ENCODE data around the gene DIPK1C.

DIPK1C gene

DNA sequence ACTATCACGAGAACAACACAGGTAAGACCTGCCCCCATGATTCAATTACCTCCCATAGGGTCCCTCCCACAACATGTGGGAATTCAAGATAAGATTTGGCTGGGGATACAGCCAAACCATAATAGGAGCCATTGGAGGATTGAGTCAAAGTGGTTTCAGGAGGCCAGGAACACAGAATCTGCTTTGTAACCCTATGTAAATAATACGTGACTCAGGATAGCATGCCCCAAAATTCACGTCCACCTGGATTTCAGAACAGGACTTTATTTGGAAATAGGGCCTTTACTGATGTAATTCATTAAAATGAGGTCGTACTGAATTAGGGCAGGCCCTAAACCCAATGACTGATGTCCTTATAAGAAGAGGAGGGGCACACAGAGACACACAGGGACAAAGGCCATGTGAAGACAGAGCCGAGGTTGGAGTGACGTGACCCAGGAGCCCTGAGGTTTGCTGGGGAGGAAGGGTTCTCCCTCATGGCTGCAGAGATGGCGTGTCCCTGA, 23.1 kb upstream of the DIPK1C start:
- DNase-seq, result no peak

GRCh38 chr18:74479486-74480148, 22.5 kb upstream of the DIPK1C start:
- no peak for DNase-seq

GRCh38 chr18:74478880-74479279, 21.8 kb upstream of the DIPK1C start:
- DNase-seq, result no peak

DNA sequence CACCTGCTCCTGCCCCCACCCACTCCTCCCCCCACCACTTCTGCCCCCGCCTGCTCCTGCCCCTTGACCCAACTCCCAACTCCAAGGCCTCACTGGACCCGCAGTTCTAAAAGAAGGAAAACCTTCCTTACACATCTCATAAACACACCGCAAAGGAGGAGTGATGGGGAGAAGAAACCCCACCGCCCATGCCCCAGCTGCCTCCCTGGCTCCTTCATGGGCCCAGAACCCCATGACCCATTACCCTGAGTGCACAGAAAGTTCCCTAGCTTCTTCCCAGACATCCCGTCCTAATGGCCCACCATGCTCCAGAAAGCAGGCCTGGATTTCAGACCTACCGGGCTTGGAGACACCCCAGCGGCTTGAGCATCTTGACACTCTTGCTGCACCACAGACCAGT, 21.2 kb upstream of the DIPK1C start:
- no peak for DNase-seq

DNA sequence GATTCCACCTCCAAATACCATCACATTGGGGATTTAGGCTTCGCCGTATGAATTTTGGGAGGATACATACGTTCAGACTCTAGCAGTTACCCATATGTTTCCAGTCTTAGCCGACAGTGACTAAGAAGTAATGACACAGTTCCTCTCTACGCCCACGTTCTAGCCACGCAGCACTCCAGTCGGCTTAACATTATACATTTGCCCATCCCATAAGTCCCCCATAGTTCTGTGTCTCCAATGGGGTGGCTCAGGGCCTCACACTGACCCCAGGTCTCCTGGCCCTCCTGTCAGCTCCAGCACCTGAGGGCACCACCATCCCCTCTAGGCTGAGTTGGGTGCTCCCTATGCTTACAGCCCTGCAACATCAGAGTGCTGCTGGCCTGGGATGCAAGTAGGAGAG, 20.7 kb upstream of the DIPK1C start:
- DNase-seq, result no peak

DNA sequence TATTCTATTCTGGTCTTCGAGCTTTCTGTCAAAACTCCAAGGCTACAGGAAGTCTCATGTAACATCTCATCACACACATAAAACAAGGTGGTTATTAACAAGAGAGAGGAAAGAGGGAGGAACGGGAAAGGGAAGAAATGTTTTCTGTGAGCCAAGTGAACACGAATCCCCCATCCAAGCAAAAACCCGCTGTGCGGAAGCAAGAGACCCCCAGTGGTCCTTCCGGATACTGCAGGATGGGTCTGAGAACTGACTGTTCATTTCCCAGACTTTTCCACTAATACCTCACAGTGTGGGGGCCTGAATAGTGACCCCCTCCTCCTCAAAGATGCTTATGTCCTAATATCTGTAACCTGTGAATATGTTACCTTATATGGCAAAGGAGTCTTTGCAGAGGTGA, 19.0 kb upstream of the DIPK1C start:
- no peak for DNase-seq

DNA sequence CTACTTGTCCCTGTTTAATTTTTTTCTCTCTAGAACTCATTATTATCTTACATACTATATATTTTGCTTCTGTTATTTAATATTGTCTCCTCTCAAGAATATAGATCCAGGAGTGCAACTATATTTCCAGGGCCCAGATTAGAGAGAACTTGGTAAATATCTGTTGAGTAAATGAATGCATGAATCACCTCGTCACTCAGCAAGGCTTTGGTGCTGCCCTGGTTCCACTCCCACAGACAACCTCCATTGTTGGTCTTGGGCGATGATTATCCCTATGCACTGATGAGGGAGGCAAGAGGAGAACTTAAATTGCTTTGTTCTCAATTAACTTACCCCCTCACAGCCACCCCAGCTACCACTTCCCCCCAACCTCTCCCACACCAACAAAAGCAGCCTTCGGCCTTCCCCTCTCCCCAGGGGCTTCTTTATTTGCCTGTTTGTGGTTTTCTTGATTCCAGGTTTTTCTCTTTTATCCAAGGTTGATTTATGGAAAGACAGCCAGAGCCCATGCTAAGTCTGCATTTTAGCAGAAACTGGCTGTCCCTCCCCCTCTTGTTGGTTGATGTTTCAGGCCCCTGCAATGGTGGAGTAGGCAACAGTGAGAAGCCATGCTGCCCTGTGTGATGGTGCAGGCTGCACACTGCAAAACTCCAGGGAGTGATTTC, 17.0 kb upstream of the DIPK1C start:
- DNase-seq, result no peak

DNA sequence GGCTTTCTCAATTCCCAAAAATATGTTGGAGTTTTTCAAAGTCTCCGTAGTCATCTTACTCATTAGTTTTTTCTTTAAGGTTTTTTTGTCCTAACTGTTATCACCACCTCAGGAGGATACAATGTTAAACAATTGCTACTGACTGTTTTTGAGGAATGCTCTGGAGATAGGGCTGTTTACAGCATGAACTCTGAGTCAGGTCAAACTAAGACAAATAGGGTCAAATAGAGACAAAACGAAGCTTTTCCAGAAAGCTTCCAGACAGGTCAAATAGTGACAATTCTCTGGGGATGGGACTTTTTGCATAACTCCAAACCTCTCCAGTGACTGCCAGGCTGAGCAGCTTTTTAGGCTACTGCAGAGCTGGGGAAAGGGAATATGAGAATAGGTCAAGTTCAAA, 15.2 kb upstream of the DIPK1C start:
- DNase-seq, result no peak

DNA sequence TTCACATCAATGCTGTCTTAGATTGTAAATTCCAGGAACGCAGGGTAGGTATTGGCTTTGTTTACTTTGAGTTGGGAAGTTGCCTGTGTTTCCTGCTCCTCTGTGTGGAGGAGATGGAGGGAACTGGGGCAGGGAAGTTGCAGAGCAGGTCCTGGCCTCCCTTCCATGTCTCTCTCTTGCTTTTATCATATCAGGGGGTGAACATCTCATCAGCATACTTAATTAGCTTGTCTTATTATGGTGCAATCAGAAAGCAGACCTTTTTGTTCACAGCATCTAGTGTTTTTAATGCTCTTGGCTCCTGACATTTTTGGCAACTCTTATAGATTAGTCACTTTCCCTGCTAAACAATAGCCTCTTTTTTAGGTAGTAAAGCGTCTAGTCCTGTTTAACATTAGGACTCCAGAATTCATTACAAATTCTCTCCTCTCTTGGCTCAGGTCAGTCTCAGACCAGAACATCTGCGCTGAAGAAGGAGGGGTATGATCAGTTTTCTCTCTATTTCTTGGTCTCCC, 11.5 kb upstream of the DIPK1C start:
- DNase-seq, result no peak

GRCh38 chr18:74465775-74466174, 8.7 kb upstream of the DIPK1C start:
- DNase-seq, result no peak

GRCh38 chr18:74463983-74464382, 6.9 kb upstream of the DIPK1C start:
- no peak for DNase-seq

DNA sequence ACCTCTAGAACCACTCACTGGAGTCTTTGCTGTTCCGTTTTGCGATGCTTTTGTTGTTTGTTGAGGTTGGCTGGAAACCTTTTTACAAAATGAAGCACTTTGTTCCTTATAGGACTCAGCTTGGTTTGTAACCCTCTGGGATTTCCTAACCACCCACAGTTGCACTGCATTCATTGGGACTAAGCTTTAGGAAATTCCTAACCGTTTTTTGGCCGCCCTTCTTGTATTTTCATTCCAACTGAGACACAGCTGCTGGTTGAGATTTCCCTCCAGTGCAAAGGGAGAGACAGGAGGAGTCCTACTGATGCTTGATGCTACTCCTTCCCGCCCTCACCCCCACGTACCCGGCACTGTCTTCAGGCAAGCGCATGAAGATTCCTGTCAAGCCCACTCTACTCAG, 6.1 kb upstream of the DIPK1C start:
- DNase-seq, result no peak

DNA sequence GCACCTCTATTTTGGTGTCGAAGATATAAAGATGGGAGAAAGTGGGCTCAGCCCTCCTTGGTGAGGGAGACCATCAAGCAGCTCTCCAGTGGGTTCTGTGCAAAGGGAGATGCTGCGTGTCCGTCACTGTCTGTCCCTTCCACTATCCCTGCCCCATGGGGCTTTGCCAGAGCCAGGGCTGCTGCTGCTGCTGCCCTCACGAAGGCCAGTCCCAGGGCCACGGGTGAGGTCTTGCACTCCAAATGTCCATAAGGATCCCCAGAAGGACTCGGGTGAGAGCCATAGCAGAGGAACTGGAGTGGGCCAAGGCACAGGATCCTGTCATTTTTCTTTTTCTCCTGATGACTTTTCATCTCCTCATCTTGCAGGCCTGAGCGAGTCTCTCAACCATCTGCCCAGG, 3.7 kb upstream of the DIPK1C start:
- DNase-seq, result no peak

DNA sequence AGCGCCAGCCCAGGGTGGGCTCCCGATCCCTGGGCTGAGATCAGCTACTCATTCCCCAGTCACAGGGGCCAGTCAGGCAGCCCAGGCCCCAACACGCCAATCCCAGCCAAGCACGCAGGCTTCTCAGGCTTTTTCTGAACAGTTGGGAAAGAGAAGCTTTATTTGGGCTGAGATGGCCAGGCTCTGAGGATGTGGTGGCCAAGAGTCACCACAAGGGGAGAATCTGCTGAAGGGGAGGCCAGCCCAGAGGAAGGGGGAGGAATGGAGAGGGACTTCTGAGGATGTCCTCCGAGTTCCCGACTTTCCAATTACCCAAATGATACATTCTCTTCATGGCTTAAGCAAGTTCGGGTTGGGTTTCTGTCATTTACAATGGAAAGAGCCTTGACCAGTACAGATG, 2.8 kb upstream of the DIPK1C start:
- DNase-seq, result no peak

DNA sequence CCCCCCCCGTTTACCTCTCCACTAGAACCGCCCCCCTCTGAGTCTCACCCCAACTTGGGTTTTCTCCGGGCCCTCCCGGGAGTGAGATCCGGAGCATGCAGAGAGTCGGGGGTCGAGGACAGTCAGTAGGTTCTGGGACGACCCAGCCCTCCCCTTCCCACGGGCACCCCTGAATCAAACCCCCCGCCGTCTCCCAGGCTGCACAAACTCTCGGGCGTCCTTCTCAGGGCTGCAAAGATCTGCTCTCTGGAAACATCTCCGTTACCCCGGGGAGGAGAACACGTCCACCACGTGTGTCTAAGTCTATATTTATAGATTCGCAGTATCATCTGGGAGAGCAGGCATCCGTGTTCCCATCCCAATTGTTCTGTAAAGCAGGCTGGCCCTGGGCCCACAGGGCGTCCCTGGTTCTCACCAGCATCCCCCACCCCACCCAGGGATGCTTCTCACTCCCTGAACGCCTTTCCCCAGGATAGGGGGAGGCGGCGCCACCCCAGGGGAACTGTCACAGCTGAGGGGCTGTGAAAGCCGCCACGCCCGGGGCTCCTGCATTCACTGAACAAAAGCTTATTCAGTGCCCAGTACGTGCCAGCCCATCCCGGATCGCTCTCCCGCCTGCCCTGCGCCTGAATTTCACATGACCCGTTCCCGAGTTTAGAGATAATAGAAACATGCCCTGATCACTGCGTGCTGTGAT, 765 bp upstream of the DIPK1C start:
- no peak for DNase-seq

- no peak for DNase-seq
These were observed 612 bp downstream of the DIPK1C start for GRCh38 chr18:74456349-74457042.

DNA sequence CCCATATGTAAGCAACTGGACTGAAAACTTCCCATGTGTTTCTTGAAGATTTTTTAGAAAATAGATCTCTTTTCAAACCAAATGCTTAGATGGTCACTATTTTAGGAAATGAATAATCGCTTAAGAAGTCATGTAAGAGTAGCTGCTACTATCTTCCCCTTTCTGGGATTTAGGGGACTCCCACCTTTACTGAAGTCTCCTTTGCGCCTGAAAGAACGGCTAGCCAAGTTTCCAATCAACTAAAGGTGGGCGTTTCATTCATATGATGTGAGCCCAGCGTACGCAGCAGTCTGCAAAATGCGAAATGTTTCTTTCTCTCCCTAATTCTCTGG, 1.1 kb downstream of the DIPK1C start:
- no peak for DNase-seq

- no peak for DNase-seq
These were observed 1.7 kb downstream of the DIPK1C start for GRCh38 chr18:74455386-74455785.

GRCh38 chr18:74454279-74454751, 2.8 kb downstream of the DIPK1C start:
- DNase-seq, result no peak

- no peak for DNase-seq
These were observed 3.4 kb downstream of the DIPK1C start for GRCh38 chr18:74453642-74454198.

GRCh38 chr18:74453016-74453566, 4.0 kb downstream of the DIPK1C start:
- no peak for DNase-seq

GRCh38 chr18:74451148-74451547, 6.0 kb downstream of the DIPK1C start:
- no peak for DNase-seq

GRCh38 chr18:74450626-74451025, 6.5 kb downstream of the DIPK1C start:
- no peak for DNase-seq

Data from NCI-H2029 (cell line).